Common myeloid progenitor, CD34-positive (primary cell): ENCODE results near the gene FLNB.

Experiments used
- CTCF ChIA-PET: fragments of 350-600 bp; sonication (Branson Sonifier 250); formaldehyde crosslinking; loops from one replicate; lab custom pipeline; 2021; ENCODE audit warnings: antibody characterized with exemption; lab: Charles Lee
- POLR2A ChIA-PET: fragments of 350-600 bp; sonication (Branson Sonifier 250); formaldehyde crosslinking; loops from one replicate; lab custom pipeline; 2021; ENCODE audit warnings: antibody characterized with exemption; lab: Charles Lee
- DNase-seq, 3 donors: peaks; one replicate each; pipeline versions ENCODE4 v3.0.0 to v3.0.0-alpha.2; 2013
- H3K27ac ChIP-seq, 2 experiments: 1 replicate in 1 of 2; 2 replicates in 1 of 2; pipeline ENCODE4 v1.7.0; 2013; ENCODE audit warnings: inconsistent platforms in 2 of 2, low read length in 2 of 2, mild to moderate bottlenecking in 2 of 2, low read depth in 1 of 2, moderate library complexity in 1 of 2; ENCODE audit not compliant: severe bottlenecking in 2 of 2, insufficient read depth in 1 of 2, poor library complexity in 1 of 2
- H3K27me3 ChIP-seq, 5 experiments: replicated peaks in 2 of 5; 1 replicate in 3 of 5; 2 replicates in 2 of 5; pipeline versions ENCODE4 v1.6.1 to v1.7.0; 2013; ENCODE audit warnings: low read length in 4 of 5, mild to moderate bottlenecking in 2 of 5, moderate library complexity in 2 of 5, inconsistent platforms in 1 of 5; ENCODE audit not compliant: insufficient read depth in 5 of 5, control insufficient read depth in 4 of 5
- H3K36me3 ChIP-seq, 4 experiments: 1 replicate in 2 of 4; 2 replicates in 2 of 4; pipeline versions ENCODE4 v1.6.1 to v1.7.0; 2013; ENCODE audit warnings: low read length in 3 of 4, control low read depth in 1 of 4, mild to moderate bottlenecking in 1 of 4; ENCODE audit not compliant: control insufficient read depth in 4 of 4, insufficient read depth in 4 of 4
- H3K4me1 ChIP-seq, 4 experiments: 1 replicate in 3 of 4; 2 replicates in 1 of 4; pipeline versions ENCODE4 v1.6.1 to v1.7.1; 2013; ENCODE audit warnings: low read length in 3 of 4, mild to moderate bottlenecking in 3 of 4, control low read depth in 1 of 4, inconsistent platforms in 1 of 4, moderate library complexity in 1 of 4; ENCODE audit not compliant: control insufficient read depth in 4 of 4, insufficient read depth in 4 of 4; ENCODE audit errors: control extremely low read depth in 1 of 4
- H3K4me3 ChIP-seq, 7 experiments: 1 replicate in 4 of 7; 2 replicates in 3 of 7; pipeline versions ENCODE4 v1.5.1 to v1.7.0; 2013; ENCODE audit warnings: mild to moderate bottlenecking in 7 of 7, low read length in 6 of 7, moderate library complexity in 6 of 7, inconsistent platforms in 2 of 7, low read depth in 2 of 7, control low read depth in 1 of 7; ENCODE audit not compliant: insufficient read depth in 4 of 7, control insufficient read depth in 1 of 7; ENCODE audit errors: extremely low read depth in 1 of 7
- H3K9me3 ChIP-seq, 5 experiments: 1 replicate in 4 of 5; 2 replicates in 1 of 5; pipeline versions ENCODE4 v1.6.1 to v1.7.1; 2013; ENCODE audit warnings: low read length in 4 of 5, mild to moderate bottlenecking in 2 of 5, inconsistent platforms in 1 of 5, low read depth in 1 of 5, moderate library complexity in 1 of 5; ENCODE audit not compliant: control insufficient read depth in 4 of 5, insufficient read depth in 2 of 5; ENCODE audit errors: control extremely low read depth in 1 of 5
- WGBS: methylation state at CpG from one replicate; pipeline ENCODE4 v1.1.5; 2013; ENCODE audit not compliant: insufficient coverage; 5-methylcytosine and 5-hydroxymethylcytosine counted together

Gene FLNB

DNA sequence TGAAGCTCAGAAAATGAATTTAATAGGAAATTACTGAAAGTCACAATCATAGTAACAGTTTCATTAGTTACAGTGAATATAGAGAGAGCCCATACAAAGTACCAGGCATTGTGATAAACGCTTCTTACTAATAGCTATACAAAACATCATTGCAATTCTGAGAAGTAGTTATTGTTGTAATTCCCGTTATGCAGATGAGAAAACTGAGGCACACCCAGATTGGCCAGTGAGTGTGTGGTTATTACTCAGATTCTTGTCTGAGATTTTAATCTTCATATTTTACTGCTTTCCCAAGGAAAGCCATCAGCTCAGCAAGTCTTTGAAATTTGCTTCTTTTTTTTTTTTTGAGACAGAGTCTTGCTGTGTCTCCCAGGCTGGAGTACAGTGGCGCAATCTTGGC lies 14.3 kb downstream of the FLNB start:
- no peak for DNase-seq
- CTCF ChIA-PET: interaction anchor here (0.6 to 2.0 kb wide), 6 partner anchors 8 to 60 kb away, joined by 3 to 9 read pairs (median 5); partner anchors contain the start of gene FLNB
- WGBS: no CpG with 5 or more reads among the region's 3 CpGs
- Histone ChIP-seq H3K36me3 (no peaks in the 10 kb centered on the region), H3K4me3 (no peak overlapping the region), H3K27me3 (no peaks in the 10 kb centered on the region), H3K27ac (no peak overlapping the region), H3K9me3 (no peaks in the 10 kb centered on the region), H3K4me1 (peaks cover 0 to 16% (median 11%) of the 10 kb centered on the region in 4 experiments)
- POLR2A ChIA-PET: no interaction called here

DNA sequence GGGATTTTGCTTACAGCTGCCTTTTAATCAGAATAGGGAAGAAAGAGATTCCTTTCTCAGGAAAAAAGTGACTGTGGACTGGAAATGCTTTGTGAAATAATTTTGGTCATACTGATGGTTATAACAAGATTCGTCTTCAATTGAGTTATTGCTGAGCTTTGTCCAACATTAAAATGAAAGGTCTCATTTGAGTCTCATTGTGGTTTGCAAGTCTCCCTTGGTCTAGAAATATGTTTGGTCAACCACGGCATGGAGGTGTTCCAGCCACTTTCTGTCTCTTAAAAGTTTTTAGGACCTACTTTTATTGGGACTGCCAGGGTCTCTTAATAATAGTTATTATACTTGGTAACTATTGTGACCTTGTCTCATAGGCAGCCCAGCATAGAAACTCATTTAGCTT lies 15.3 kb downstream of the FLNB start:
- Histone ChIP-seq H3K9me3 (no peaks in the 10 kb centered on the region), H3K36me3 (no peaks in the 10 kb centered on the region), H3K27me3 (no peaks in the 10 kb centered on the region), H3K4me3 (no peak overlapping the region), H3K27ac (no peak overlapping the region), H3K4me1 (peaks cover 0 to 16% (median 11%) of the 10 kb centered on the region in 4 experiments)
- no peak for DNase-seq
- POLR2A ChIA-PET: no interaction called here
- 75% methylated on average over 1 of the region's 2 CpGs for WGBS
- CTCF ChIA-PET: interaction anchor here (1.0 to 2.0 kb wide), 7 partner anchors 8 to 106 kb away, joined by 3 to 9 read pairs (median 4); no protein-coding TSS in a partner anchor

DNA sequence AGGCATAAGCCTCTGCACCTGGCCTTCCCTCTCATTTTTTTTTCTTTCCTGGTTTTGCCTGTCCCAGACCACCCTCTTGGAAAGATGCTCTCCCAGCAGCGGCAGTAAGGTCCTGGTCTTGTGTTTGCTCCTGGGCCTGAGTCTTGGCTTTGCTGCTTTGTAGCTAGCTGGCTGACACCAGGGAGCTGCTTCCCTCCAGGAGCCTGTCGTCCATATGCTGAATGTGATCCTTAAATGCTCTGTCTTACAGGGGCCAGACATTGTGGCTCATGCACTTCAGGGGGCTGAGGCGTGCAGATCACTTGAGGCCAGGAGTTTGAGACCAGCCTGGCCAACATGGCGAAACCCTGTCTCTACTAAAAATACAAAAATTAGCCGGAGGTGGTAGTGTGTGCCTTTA lies 17.2 kb downstream of the FLNB start:
- no peak overlapping the region for H3K27ac ChIP-seq
- H3K27me3 ChIP-seq: no peaks in the 10 kb centered on the region
- 100% methylated on average over 3 of the region's 5 CpGs for WGBS
- H3K36me3 ChIP-seq: no peaks in the 10 kb centered on the region
- no peak for DNase-seq
- no peak overlapping the region for H3K4me3 ChIP-seq
- ChIA-PET CTCF (interaction anchor here (0.7 to 1.0 kb wide), 3 partner anchors 17 to 94 kb away, joined by 3 to 4 read pairs (median 3); no protein-coding TSS in a partner anchor), POLR2A (no interaction called here)
- no peaks in the 10 kb centered on the region for H3K9me3 ChIP-seq
- H3K4me1 ChIP-seq: peaks cover 0 to 8% (median 7%) of the 10 kb centered on the region in 4 experiments

DNA sequence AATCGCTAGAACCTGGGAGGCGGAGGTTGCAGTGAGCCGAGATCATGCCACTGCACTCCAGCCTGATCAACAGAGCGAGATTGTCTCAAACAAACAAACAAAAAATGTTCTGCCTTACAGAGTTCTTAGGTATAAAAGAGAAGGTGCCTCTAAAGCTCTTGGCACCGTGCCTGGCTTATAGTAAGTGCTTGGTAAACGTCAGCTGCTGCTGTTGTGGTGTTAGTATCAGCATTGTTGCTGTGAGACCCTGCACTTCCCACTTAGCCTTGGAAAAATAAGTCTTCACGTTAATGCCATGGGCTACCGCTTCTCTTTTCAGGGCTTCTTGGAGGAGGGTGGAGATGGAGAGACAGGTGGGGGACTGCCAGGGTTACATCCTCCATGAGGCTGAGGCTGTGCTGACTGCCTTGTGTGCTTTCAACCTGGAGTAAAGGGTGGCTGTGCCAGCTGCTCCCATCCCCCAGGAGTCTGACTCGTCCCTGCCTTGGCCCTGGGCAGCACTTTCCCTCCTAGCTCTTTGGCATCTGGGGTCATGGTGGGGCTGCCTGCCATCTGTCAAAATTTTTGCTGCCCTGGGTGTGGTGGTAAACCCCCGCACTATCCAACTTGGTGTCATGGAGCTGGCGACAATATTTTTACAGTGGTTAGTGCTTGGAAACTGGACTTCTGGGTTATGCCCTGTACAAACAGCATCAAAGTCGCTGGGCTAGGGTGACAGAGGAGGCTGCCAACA lies 17.8 kb downstream of the FLNB start:
- ChIA-PET POLR2A (no interaction called here), CTCF (interaction anchor here (0.7 to 1.0 kb wide), 3 partner anchors 17 to 94 kb away, joined by 3 to 4 read pairs (median 3); no protein-coding TSS in a partner anchor)
- H3K27me3 ChIP-seq: no peaks in the 10 kb centered on the region
- peaks cover 0 to 8% (median 7%) of the 10 kb centered on the region in 4 experiments for H3K4me1 ChIP-seq
- no peaks in the 10 kb centered on the region for H3K9me3 ChIP-seq
- peak in 2 of 3 donors; percentile 53 to 55 for DNase-seq
- H3K36me3 ChIP-seq: no peaks in the 10 kb centered on the region
- H3K27ac ChIP-seq: no peak overlapping the region
- 76% methylated on average over 12 of the region's 12 CpGs for WGBS
- H3K4me3 ChIP-seq: no peak overlapping the region

DNA sequence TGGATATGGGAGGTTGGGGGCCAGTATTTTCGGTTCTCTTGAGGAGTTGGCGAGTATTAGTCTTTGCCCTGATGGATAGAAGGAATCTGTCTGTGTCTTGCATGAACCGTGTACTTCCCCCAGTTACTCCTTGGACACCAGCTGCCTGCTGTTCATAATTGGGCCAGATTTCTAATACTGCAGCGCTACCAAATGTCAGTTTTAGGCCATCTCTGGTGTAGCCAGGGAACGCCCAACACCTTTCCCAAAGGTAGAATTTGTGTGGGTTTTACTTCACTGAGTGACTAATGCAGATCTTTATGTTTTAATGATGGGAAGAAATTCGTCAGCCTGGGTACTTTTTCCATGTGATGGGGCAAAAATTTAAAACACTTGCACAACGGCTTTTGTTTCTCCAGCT lies 18.4 kb downstream of the FLNB start:
- no peak for DNase-seq
- H3K27me3 ChIP-seq: no peaks in the 10 kb centered on the region
- POLR2A ChIA-PET: no interaction called here

DNA sequence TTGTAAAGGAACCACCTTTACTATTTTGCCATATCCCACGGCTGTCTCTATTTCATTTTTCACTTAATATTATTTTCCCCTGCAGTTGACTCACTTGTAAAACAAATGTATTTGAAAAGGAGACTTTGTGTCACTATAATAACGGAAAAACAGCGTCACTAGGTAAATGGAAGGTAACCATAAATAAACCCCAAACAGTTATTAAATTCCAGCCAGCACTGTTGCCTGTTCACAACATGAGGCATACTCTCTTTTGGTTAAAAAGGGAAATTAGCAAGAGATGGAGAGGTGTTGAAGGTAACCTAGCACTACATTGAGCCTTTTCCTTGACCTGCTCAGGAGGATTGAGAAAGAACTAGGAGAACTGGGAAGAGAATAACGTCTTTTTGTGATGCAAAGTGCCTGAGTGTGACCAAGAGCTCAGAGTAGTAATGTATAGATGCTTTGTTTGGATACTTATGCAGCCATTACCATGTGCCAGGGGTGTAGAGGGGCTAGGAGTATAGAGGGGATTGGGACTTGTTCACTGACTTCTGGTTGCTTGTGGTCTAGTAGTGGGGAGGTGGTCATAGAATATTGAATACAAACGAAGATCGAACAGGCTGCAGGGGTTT lies 19.6 kb downstream of the FLNB start:
- no peak for DNase-seq
- Histone ChIP-seq H3K9me3 (no peaks in the 10 kb centered on the region), H3K36me3 (no peaks in the 10 kb centered on the region), H3K4me1 (peaks cover 0 to 8% (median 7%) of the 10 kb centered on the region in 4 experiments), H3K4me3 (no peak overlapping the region), H3K27me3 (no peaks in the 10 kb centered on the region), H3K27ac (no peak overlapping the region)
- WGBS: 91% methylated on average over 1 of the region's 6 CpGs
- POLR2A ChIA-PET: no interaction called here
- CTCF ChIA-PET: interaction anchor here (1.1 kb wide), 1 partner anchor 20 kb away, joined by 4 read pairs; no protein-coding TSS in a partner anchor

More for the DNA sequence above, 18.4 kb downstream of the FLNB start:
- CTCF ChIA-PET: interaction anchor here (0.7 to 1.1 kb wide), 2 partner anchors 19 to 27 kb away, joined by 3 to 4 read pairs; no protein-coding TSS in a partner anchor
- Histone ChIP-seq H3K36me3 (no peaks in the 10 kb centered on the region), H3K27ac (no peak overlapping the region), H3K4me1 (peaks cover 0 to 8% (median 7%) of the 10 kb centered on the region in 4 experiments), H3K4me3 (no peak overlapping the region), H3K9me3 (no peaks in the 10 kb centered on the region)
- 95% methylated on average over 7 of the region's 7 CpGs for WGBS
